ENCODE data around the gene KIT.

- TF ChIP-seq CTCF (IDR thresholded peaks at IDR 0.05; ENCODE audit: insufficient read depth, low read depth, low read length) (no peak), EZH2 (IDR thresholded peaks at IDR 0.05; ENCODE audit: insufficient read depth, low read length) (no peak)
Measured at GRCh38 chr4:54728368-54728767, 70.6 kb downstream of the KIT start.

Measured in astrocyte (in vitro differentiated cells and primary cell).